Adrenal gland (tissue), 5 donors: Measurements from ENCODE around the gene UBE2H.
"Not testable (repeated sequence)": the region's sequence is repeated elsewhere in the genome, so short reads cannot be mapped to it uniquely, and the experiment has no call there.

Source experiments
- POLR2A ChIP-seq, 2 donors: fragments of 450-650 bp; IDR thresholded peaks; one replicate each; pipeline ENCODE4 v1.6.1; 2017; ENCODE audit warnings: antibody characterized with exemption in 2 of 2, mild to moderate bottlenecking in 2 of 2, moderate library complexity in 1 of 2
- TF ChIP-seq, protein P1 (sequence below), 6 experiments: fragments of 450-650 bp in 4 of 6; fragments of 200-600 bp in 2 of 6; sonication (generic) in 1 of 6; IDR thresholded peaks; 1 replicate in 5 of 6; 2 replicates in 1 of 6; pipeline versions ENCODE4 v1.5.1 to v1.8.0; 2016 to 2021; ENCODE audit warnings: antibody characterized with exemption in 6 of 6, mild to moderate bottlenecking in 2 of 6, moderate library complexity in 1 of 6
- donor health status: DM: no; HTN: no; CAD: no.

GRCh38 chr7:129960204-129960475 lies 7.4 kb upstream of the UBE2H start:
- TF ChIP-seq, protein P1, sequence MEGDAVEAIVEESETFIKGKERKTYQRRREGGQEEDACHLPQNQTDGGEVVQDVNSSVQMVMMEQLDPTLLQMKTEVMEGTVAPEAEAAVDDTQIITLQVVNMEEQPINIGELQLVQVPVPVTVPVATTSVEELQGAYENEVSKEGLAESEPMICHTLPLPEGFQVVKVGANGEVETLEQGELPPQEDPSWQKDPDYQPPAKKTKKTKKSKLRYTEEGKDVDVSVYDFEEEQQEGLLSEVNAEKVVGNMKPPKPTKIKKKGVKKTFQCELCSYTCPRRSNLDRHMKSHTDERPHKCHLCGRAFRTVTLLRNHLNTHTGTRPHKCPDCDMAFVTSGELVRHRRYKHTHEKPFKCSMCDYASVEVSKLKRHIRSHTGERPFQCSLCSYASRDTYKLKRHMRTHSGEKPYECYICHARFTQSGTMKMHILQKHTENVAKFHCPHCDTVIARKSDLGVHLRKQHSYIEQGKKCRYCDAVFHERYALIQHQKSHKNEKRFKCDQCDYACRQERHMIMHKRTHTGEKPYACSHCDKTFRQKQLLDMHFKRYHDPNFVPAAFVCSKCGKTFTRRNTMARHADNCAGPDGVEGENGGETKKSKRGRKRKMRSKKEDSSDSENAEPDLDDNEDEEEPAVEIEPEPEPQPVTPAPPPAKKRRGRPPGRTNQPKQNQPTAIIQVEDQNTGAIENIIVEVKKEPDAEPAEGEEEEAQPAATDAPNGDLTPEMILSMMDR (IDR thresholded peaks at IDR 0.05), result not testable (repeated sequence)
- TF ChIP-seq POLR2A (IDR thresholded peaks at IDR 0.05), result not testable (repeated sequence)
